OCI-LY7 (cell line): ENCODE data around the gene DNAI1.

Experiments used
- EZH2phosphoT487 ChIP-seq: fragments of 200-600 bp; sonication (generic); IDR thresholded peaks from 2 replicates; pipeline ENCODE4 v1.6.1; 2018; ENCODE audit warnings: low read depth, borderline replicate concordance, mild to moderate bottlenecking, mixed run types, antibody characterized with exemption, low read length, moderate library complexity, mixed read lengths
- TF ChIP-seq, protein P1 (sequence below): fragments of 200-600 bp; sonication (generic); conservative IDR thresholded peaks from 2 replicates; pipeline ENCODE4 v1.5.1; 2014; ENCODE audit warnings: mild to moderate bottlenecking, antibody characterized with exemption, low read length, moderate library complexity, mixed read lengths

DNA sequence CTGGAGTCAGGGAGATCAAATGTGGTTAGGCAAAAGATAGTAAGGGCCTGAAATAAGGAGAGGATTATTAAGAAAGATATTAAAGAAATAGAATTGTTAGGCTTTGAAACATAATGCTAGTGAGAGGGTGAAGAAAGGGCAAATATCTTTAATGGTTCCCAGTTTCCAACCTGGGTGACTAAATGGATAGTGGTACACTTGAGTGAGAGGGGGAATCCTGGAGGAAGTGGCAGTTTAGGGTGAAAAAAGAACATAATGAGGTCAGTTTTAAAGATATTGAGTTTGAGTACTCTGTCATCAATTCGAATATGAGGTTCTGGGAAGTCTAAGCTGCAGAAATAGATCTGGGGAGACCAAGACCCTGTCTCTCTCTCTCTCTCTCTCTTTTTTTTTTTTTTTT, 18.9 kb downstream of the DNAI1 start:
- TF ChIP-seq, protein P1, sequence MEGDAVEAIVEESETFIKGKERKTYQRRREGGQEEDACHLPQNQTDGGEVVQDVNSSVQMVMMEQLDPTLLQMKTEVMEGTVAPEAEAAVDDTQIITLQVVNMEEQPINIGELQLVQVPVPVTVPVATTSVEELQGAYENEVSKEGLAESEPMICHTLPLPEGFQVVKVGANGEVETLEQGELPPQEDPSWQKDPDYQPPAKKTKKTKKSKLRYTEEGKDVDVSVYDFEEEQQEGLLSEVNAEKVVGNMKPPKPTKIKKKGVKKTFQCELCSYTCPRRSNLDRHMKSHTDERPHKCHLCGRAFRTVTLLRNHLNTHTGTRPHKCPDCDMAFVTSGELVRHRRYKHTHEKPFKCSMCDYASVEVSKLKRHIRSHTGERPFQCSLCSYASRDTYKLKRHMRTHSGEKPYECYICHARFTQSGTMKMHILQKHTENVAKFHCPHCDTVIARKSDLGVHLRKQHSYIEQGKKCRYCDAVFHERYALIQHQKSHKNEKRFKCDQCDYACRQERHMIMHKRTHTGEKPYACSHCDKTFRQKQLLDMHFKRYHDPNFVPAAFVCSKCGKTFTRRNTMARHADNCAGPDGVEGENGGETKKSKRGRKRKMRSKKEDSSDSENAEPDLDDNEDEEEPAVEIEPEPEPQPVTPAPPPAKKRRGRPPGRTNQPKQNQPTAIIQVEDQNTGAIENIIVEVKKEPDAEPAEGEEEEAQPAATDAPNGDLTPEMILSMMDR: no peak
- no peak for TF ChIP-seq EZH2phosphoT487
